MM.1S (cell line): Measurements from ENCODE around the gene RBMS2.

Experiments
- DNase-seq: peaks from one replicate; pipeline ENCODE4 v3.0.0-alpha.2; 2015
- H2AFZ ChIP-seq: fragments of 300-600 bp; sonication (generic); 2 replicates; pipeline ENCODE4 v1.6.0; 2016; ENCODE audit warnings: antibody characterized with exemption, low read length
- H3F3A ChIP-seq: fragments of 300-600 bp; sonication (generic); 2 replicates; pipeline ENCODE4 v1.6.1; 2016; ENCODE audit warnings: mild to moderate bottlenecking, antibody characterized with exemption, low read length, moderate library complexity, mixed read lengths; ENCODE audit not compliant: insufficient read depth
- H3K27ac ChIP-seq: fragments of 300-600 bp; sonication (generic); 2 replicates; pipeline ENCODE4 v1.5.1; 2016; ENCODE audit warnings: mild to moderate bottlenecking, low read length
- H3K27me3 ChIP-seq: fragments of 300-600 bp; sonication (generic); replicated peaks from 2 replicates; pipeline ENCODE4 v1.6.0; 2016; ENCODE audit warnings: low read length; ENCODE audit not compliant: insufficient read depth
- H3K36me3 ChIP-seq: fragments of 300-600 bp; sonication (generic); replicated peaks from 2 replicates; pipeline ENCODE4 v1.6.1; 2016; ENCODE audit warnings: mild to moderate bottlenecking, low read length, mixed read lengths; ENCODE audit not compliant: insufficient read depth
- H3K4me1 ChIP-seq: fragments of 300-600 bp; sonication (generic); 2 replicates; pipeline ENCODE4 v1.6.1; 2016; ENCODE audit warnings: low read length, mixed read lengths
- H3K4me2 ChIP-seq: fragments of 300-600 bp; sonication (generic); 2 replicates; pipeline ENCODE4 v1.6.0; 2016; ENCODE audit warnings: low read depth, low read length
- H3K4me3 ChIP-seq: fragments of 300-600 bp; sonication (generic); 2 replicates; pipeline ENCODE4 v1.5.1; 2016; ENCODE audit warnings: low read length, mixed read lengths
- H3K79me2 ChIP-seq: fragments of 300-600 bp; sonication (generic); 2 replicates; pipeline ENCODE4 v1.6.1; 2016; ENCODE audit warnings: mixed run types, low read length, mixed read lengths
- H3K9ac ChIP-seq: fragments of 300-600 bp; sonication (generic); 2 replicates; pipeline ENCODE4 v1.6.1; 2016; ENCODE audit warnings: low read length, mixed read lengths
- H3K9me2 ChIP-seq: fragments of 300-600 bp; sonication (generic); replicated peaks from 2 replicates; pipeline ENCODE4 v1.6.1; 2016; ENCODE audit warnings: mild to moderate bottlenecking, low read length, mixed read lengths; ENCODE audit not compliant: insufficient read depth
- H3K9me3 ChIP-seq: fragments of 300-600 bp; sonication (generic); replicated peaks from 2 replicates; pipeline ENCODE4 v1.6.1; 2016; ENCODE audit warnings: mild to moderate bottlenecking, low read length, mixed read lengths; ENCODE audit not compliant: insufficient read depth
- H4K20me1 ChIP-seq: fragments of 300-600 bp; sonication (generic); 2 replicates; pipeline ENCODE4 v1.6.1; 2016; ENCODE audit warnings: mild to moderate bottlenecking, low read length, moderate library complexity, mixed read lengths; ENCODE audit not compliant: insufficient read depth
- CTCF ChIP-seq: fragments of 300-600 bp; sonication (generic); IDR thresholded peaks from 2 replicates; pipeline ENCODE4 v1.5.1; 2016; ENCODE audit warnings: antibody characterized with exemption, low read length, mixed read lengths
- EZH2 ChIP-seq: fragments of 300-600 bp; sonication (generic); optimal IDR thresholded peaks from 2 replicates; pipeline ENCODE3; 2017; ENCODE audit warnings: low read depth, mild to moderate bottlenecking, antibody characterized with exemption, low read length, mixed read lengths
- EZH2phosphoT487 ChIP-seq: fragments of 300-600 bp; sonication (generic); IDR thresholded peaks from 2 replicates; pipeline ENCODE4 v1.6.1; 2018; ENCODE audit warnings: antibody characterized with exemption, low read length

Gene RBMS2

GRCh38 chr12:56641219-56641618, 119.6 kb downstream of the RBMS2 start:
- no peak for TF ChIP-seq EZH2
- TF ChIP-seq EZH2phosphoT487, result no peak
- no peak for TF ChIP-seq CTCF
- Histone ChIP-seq H3K4me3 (no peak overlapping the region), H3K9me3 (no peaks in the 10 kb centered on the region), H3K36me3 (peaks cover 26% of the 10 kb centered on the region), H3K9me2 (no peaks in the 10 kb centered on the region), H3K4me1 (peaks cover 38% of the 10 kb centered on the region), H3F3A (peaks cover 75% of the 10 kb centered on the region), H3K79me2 (peaks cover 80% of the 10 kb centered on the region), H3K9ac (no peak overlapping the region), H3K4me2 (no peak overlapping the region), H3K27ac (no peak overlapping the region), H3K27me3 (no peaks in the 10 kb centered on the region), H4K20me1 (peaks cover 37% of the 10 kb centered on the region), H2AFZ (no peak overlapping the region)
- no peak for DNase-seq

GRCh38 chr12:56644654-56645053, 123.0 kb downstream of the RBMS2 start:
- peaks cover 28% of the 10 kb centered on the region for H4K20me1 ChIP-seq
- peaks cover 62% of the 10 kb centered on the region for H3K79me2 ChIP-seq

GRCh38 chr12:56645201-56645716, 123.6 kb downstream of the RBMS2 start:
- peaks cover 56% of the 10 kb centered on the region for H3K79me2 ChIP-seq
- H3K9me3 ChIP-seq, result no peaks in the 10 kb centered on the region
- H3K4me3 ChIP-seq, result peak overlapping the region; percentile 93
- no peak for TF ChIP-seq EZH2phosphoT487
- no peak for TF ChIP-seq EZH2
- TF ChIP-seq CTCF, result no peak
- peak overlapping the region; percentile 98 for H3K9ac ChIP-seq
- no peaks in the 10 kb centered on the region for H3K27me3 ChIP-seq
- no peaks in the 10 kb centered on the region for H3K9me2 ChIP-seq
- no peak overlapping the region for H2AFZ ChIP-seq
- H3K27ac ChIP-seq, result peak overlapping the region; percentile 78
- H4K20me1 ChIP-seq, result peaks cover 28% of the 10 kb centered on the region
- H3K4me1 ChIP-seq, result peaks cover 23% of the 10 kb centered on the region
- peak overlapping the region; percentile 74 for H3K4me2 ChIP-seq
- DNase-seq, result peak; percentile 25
- peaks cover 15% of the 10 kb centered on the region for H3K36me3 ChIP-seq
- peaks cover 40% of the 10 kb centered on the region for H3F3A ChIP-seq

More at GRCh38 chr12:56644654-56645053, 123.0 kb downstream of the RBMS2 start:
- no peak for DNase-seq
- Histone ChIP-seq H3K4me2 (peak overlapping the region; percentile 74), H3F3A (peaks cover 44% of the 10 kb centered on the region), H3K9ac (peak overlapping the region; percentile 98), H3K9me3 (no peaks in the 10 kb centered on the region), H2AFZ (no peak overlapping the region), H3K27ac (peak overlapping the region; percentile 78; the same call in 1 of the 2 replicates), H3K27me3 (no peaks in the 10 kb centered on the region), H3K4me3 (peak overlapping the region; percentile 93), H3K4me1 (peaks cover 23% of the 10 kb centered on the region), H3K36me3 (peaks cover 15% of the 10 kb centered on the region), H3K9me2 (no peaks in the 10 kb centered on the region)
- TF ChIP-seq EZH2phosphoT487, result no peak
- no peak for TF ChIP-seq EZH2
- no peak for TF ChIP-seq CTCF
